WERI-Rb-1 (cell line): ENCODE data around the gene LYZ.

Source experiments
- DNase-seq: peaks from one replicate; pipeline ENCODE4 v3.0.0-alpha.2; 2020
- H3K27ac ChIP-seq: fragments of 250-450 bp; sonication (Bioruptor Pico); 2 replicates; pipeline ENCODE4 v1.5.1; 2020; ENCODE audit warnings: mild to moderate bottlenecking, moderate library complexity
- H3K27me3 ChIP-seq: fragments of 250-450 bp; sonication (Bioruptor Pico); 2 replicates; pipeline ENCODE4 v1.5.1; 2021; ENCODE audit warnings: mild to moderate bottlenecking, low read depth, moderate library complexity; ENCODE audit not compliant: insufficient read depth, severe bottlenecking
- H3K36me3 ChIP-seq: fragments of 250-450 bp; sonication (Bioruptor Pico); 2 replicates; pipeline ENCODE4 v1.5.1; 2020; ENCODE audit warnings: mild to moderate bottlenecking, moderate library complexity
- H3K4me3 ChIP-seq: 2 replicates; pipeline ENCODE4 v1.5.1; 2011; ENCODE audit warnings: low read depth, mild to moderate bottlenecking, control low read depth, low read length
- H3K9me3 ChIP-seq: fragments of 250-450 bp; sonication (Bioruptor Pico); 2 replicates; pipeline ENCODE4 v1.5.1; 2021; ENCODE audit warnings: mild to moderate bottlenecking, moderate library complexity; ENCODE audit not compliant: severe bottlenecking
- TF ChIP-seq, protein P1 (sequence below): IDR thresholded peaks from 2 replicates; pipeline ENCODE4 v1.5.1; 2011; ENCODE audit warnings: low read depth, mild to moderate bottlenecking, control low read depth, inconsistent platforms, low read length

Gene LYZ

DNA sequence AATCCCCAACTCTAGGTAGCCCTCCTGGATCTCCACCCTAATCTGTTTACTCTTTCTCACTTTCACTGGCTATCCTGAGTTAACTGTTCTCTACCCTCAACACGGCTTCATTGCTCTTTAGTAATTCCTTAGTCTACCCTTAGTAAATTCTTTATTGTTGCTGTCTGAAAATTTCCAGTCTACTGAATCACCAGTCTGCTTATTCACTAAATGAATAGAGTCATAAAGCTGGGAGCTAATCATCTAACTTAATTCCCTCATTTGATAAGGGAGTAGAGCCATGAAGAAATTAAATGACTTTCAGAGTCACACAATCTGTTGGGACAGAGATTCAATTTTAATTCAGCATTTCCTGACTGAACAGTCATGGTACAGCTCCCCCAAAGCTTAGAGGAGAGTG is 47.9 kb downstream of the LYZ start:
- Histone ChIP-seq H3K27me3 (no peaks in the 10 kb centered on the region), H3K36me3 (peaks cover 23% of the 10 kb centered on the region), H3K27ac (no peak overlapping the region), H3K9me3 (no peaks in the 10 kb centered on the region), H3K4me3 (no peak overlapping the region)
- TF ChIP-seq, protein P1, sequence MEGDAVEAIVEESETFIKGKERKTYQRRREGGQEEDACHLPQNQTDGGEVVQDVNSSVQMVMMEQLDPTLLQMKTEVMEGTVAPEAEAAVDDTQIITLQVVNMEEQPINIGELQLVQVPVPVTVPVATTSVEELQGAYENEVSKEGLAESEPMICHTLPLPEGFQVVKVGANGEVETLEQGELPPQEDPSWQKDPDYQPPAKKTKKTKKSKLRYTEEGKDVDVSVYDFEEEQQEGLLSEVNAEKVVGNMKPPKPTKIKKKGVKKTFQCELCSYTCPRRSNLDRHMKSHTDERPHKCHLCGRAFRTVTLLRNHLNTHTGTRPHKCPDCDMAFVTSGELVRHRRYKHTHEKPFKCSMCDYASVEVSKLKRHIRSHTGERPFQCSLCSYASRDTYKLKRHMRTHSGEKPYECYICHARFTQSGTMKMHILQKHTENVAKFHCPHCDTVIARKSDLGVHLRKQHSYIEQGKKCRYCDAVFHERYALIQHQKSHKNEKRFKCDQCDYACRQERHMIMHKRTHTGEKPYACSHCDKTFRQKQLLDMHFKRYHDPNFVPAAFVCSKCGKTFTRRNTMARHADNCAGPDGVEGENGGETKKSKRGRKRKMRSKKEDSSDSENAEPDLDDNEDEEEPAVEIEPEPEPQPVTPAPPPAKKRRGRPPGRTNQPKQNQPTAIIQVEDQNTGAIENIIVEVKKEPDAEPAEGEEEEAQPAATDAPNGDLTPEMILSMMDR, result no peak
- no peak for DNase-seq

DNA sequence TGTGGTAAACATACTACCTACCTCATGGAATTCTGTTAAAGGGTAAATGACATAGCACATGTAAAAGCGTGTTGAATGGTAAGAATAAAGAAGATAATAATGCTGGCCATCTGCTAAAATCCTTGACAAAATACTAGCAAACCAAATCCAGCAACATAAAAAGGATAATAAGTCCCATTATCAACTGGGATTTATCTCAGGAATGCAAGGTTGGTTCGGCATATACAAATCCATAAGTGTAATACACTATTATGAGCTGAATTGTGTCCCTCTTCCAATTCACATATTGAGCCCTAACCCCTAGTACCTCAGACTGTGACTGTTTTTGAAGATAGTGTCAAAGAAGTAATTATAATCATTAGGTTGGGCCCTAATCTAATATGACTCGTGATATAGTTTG is 48.8 kb downstream of the LYZ start:
- H3K27me3 ChIP-seq, result no peaks in the 10 kb centered on the region
- DNase-seq, result no peak
- no peak overlapping the region for H3K4me3 ChIP-seq
- H3K36me3 ChIP-seq, result peaks cover 19% of the 10 kb centered on the region
- TF ChIP-seq, protein P1, result no peak
- H3K9me3 ChIP-seq, result no peaks in the 10 kb centered on the region
- no peak overlapping the region for H3K27ac ChIP-seq

DNA sequence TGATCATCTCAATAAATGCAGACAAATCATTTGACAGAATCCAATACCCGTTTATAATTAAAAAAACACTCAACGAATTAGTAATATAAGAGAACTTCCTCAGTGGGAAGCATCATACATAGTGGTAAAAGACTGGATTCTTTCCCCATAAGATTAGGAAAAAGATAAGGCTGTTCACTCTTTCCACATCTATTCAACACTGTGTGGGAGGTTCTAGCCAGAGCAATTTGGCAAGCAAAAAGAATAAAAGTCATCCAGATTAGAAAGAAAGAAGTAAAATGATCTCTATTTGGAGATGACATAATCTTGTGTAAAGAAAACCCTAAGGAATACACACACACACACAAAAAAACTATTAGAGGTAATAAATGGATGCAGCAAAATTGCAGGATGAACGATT is 49.8 kb downstream of the LYZ start:
- TF ChIP-seq, protein P1, result no peak
- Histone ChIP-seq H3K27me3 (no peaks in the 10 kb centered on the region), H3K27ac (no peak overlapping the region), H3K36me3 (peaks cover 13% of the 10 kb centered on the region), H3K9me3 (no peaks in the 10 kb centered on the region), H3K4me3 (no peak overlapping the region)
- no peak for DNase-seq

DNA sequence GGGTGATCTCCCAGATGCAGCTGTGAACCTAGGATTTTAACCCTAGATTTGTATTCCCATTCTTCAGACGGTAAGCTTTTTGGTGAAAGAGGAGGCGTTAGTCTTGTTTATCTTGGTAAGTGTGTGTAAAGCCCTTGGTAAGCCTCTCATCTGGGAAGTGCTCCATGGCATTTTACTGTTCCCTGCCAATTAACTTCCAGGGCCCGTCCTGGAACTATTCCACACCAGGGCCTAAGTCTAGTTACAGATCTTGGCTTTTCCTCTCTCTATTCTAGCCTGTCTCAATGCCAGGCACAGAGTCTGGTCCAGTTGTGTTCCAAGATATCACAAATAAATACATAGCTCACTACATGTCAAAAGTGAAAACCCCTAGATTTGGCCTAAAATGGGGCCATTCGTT is 53.8 kb downstream of the LYZ start:
- no peaks in the 10 kb centered on the region for H3K9me3 ChIP-seq
- DNase-seq, result no peak
- no peak overlapping the region for H3K4me3 ChIP-seq
- H3K27ac ChIP-seq, result no peak overlapping the region
- TF ChIP-seq, protein P1, result no peak
- H3K36me3 ChIP-seq, result peaks cover 10% of the 10 kb centered on the region
- no peaks in the 10 kb centered on the region for H3K27me3 ChIP-seq
